Stimulated activated CD4-positive, alpha-beta T cell treated with anti-CD3 and anti-CD28 coated beads, Interleukin-2, amount 100 ng/mL, for 4 hours (primary cell): ENCODE results near the gene ACAD10.
"Not testable (repeated sequence)": the region's sequence is repeated elsewhere in the genome, so short reads cannot be mapped to it uniquely, and the experiment has no call there.

Experiments used
- DNase-seq: peaks from one replicate; pipeline ENCODE4 v3.0.0-alpha.2; 2020; ENCODE audit warnings: low read depth

Gene ACAD10

GRCh38 chr12:111753144-111753881 is 67.5 kb downstream of the ACAD10 start:
- DNase-seq: no peak

GRCh38 chr12:111754671-111755070 is 68.8 kb downstream of the ACAD10 start:
- DNase-seq: no peak

- no peak for DNase-seq
Observed at GRCh38 chr12:111756196-111756595, 70.3 kb downstream of the ACAD10 start.

GRCh38 chr12:111756681-111757080 is 70.8 kb downstream of the ACAD10 start:
- DNase-seq: no peak

GRCh38 chr12:111757361-111758119 is 71.7 kb downstream of the ACAD10 start:
- no peak for DNase-seq

- no peak for DNase-seq
Observed at GRCh38 chr12:111758120-111758561, 72.3 kb downstream of the ACAD10 start.

- DNase-seq: no peak
Observed at GRCh38 chr12:111759271-111759670, 73.4 kb downstream of the ACAD10 start.

- no peak for DNase-seq
Observed at GRCh38 chr12:111759991-111760390, 74.1 kb downstream of the ACAD10 start.

- DNase-seq: no peak
Observed at GRCh38 chr12:111761099-111761498, 75.2 kb downstream of the ACAD10 start.

- no peak for DNase-seq
Observed at GRCh38 chr12:111761706-111762105, 75.9 kb downstream of the ACAD10 start.

- not testable (repeated sequence) for DNase-seq
Observed at GRCh38 chr12:111763552-111763951, 77.7 kb downstream of the ACAD10 start.

GRCh38 chr12:111764120-111764821 is 78.4 kb downstream of the ACAD10 start:
- no peak for DNase-seq

GRCh38 chr12:111766608-111767361 is 80.9 kb downstream of the ACAD10 start, which contains the start of gene ALDH2:
Gene ALDH2 (plus strand): TSS chr12:111766933. CDS start chr12:111766983, 50 bp downstream.
- peak; percentile 20 for DNase-seq

GRCh38 chr12:111767362-111768158 is 81.7 kb downstream of the ACAD10 start:
- DNase-seq: no peak

GRCh38 chr12:111768159-111768895 is 82.5 kb downstream of the ACAD10 start:
- DNase-seq: no peak

- no peak for DNase-seq
Observed at GRCh38 chr12:111769599-111769998, 83.7 kb downstream of the ACAD10 start.

- no peak for DNase-seq
Observed at GRCh38 chr12:111773801-111774551, 88.1 kb downstream of the ACAD10 start.

- DNase-seq: no peak
Observed at GRCh38 chr12:111775205-111776193, 89.6 kb downstream of the ACAD10 start.
